CD14-positive monocyte (primary cell): ENCODE data around the gene BARX2. TPM values are rescaled to one million over a fixed set of nuclear protein-coding genes. Genes with fewer than 3 reads are reported as not detected.

ENCODE experiments used
- DNase-seq, 3 donors: peaks; one replicate each; pipeline ENCODE4 v3.0.0-alpha.2; 2011 to 2022
- H2AFZ ChIP-seq: 2 replicates; pipeline ENCODE4 v1.6.0; 2012; ENCODE audit warnings: mild to moderate bottlenecking, low read depth, low read length, inconsistent platforms; ENCODE audit not compliant: insufficient read depth, poor library complexity, severe bottlenecking
- H3K27ac ChIP-seq, 2 donors: 1 replicate in 1 of 2; 2 replicates in 1 of 2; pipeline ENCODE4 v1.5.1; 2012 to 2013; ENCODE audit warnings: low read length in 2 of 2, control low read depth in 1 of 2, inconsistent platforms in 1 of 2, low read depth in 1 of 2, mild to moderate bottlenecking in 1 of 2
- H3K27me3 ChIP-seq, 2 donors: one replicate each; pipeline versions ENCODE4 v1.6.0 to v1.6.1; 2011 to 2013; ENCODE audit warnings: low read length in 2 of 2; ENCODE audit not compliant: control insufficient read depth in 2 of 2, insufficient read depth in 2 of 2
- H3K36me3 ChIP-seq, 2 donors: replicated peaks in 1 of 2; 1 replicate in 1 of 2; 2 replicates in 1 of 2; pipeline versions ENCODE4 v1.5.1 to v1.6.1; 2012 to 2013; ENCODE audit warnings: low read length in 2 of 2, control low read depth in 1 of 2, inconsistent platforms in 1 of 2, mild to moderate bottlenecking in 1 of 2; ENCODE audit not compliant: insufficient read depth in 2 of 2, control insufficient read depth in 1 of 2
- H3K4me1 ChIP-seq, 2 donors: 1 replicate in 1 of 2; 2 replicates in 1 of 2; pipeline versions ENCODE4 v1.5.1 to v1.6.1; 2012 to 2013; ENCODE audit warnings: low read length in 2 of 2, control low read depth in 1 of 2, inconsistent platforms in 1 of 2, mild to moderate bottlenecking in 1 of 2, moderate library complexity in 1 of 2; ENCODE audit not compliant: insufficient read depth in 2 of 2, control insufficient read depth in 1 of 2
- H3K4me2 ChIP-seq: replicated peaks from 2 replicates; pipeline ENCODE3; 2012; ENCODE audit warnings: low read length, moderate library complexity, mild to moderate bottlenecking; ENCODE audit not compliant: poor library complexity, severe bottlenecking; ENCODE audit errors: extremely low read depth
- H3K4me3 ChIP-seq, 3 experiments: fragments of 200-600 bp in 1 of 3; sonication (generic) in 1 of 3; replicated peaks in 1 of 3; 1 replicate in 2 of 3; 2 replicates in 1 of 3; pipeline ENCODE4 v1.5.1; 2011 to 2013; ENCODE audit warnings: low read length in 3 of 3, mild to moderate bottlenecking in 3 of 3, control low read depth in 2 of 3, low read depth in 2 of 3, inconsistent platforms in 1 of 3, moderate library complexity in 1 of 3
- H3K79me2 ChIP-seq: 2 replicates; pipeline ENCODE4 v1.6.0; 2012; ENCODE audit warnings: mild to moderate bottlenecking, control low read depth, inconsistent platforms, low read length, moderate library complexity; ENCODE audit not compliant: insufficient read depth
- H3K9ac ChIP-seq: 2 replicates; pipeline ENCODE4 v1.6.0; 2017; ENCODE audit warnings: low read length, mild to moderate bottlenecking; ENCODE audit not compliant: insufficient read depth, poor library complexity, severe bottlenecking
- H3K9me3 ChIP-seq, 2 donors: replicated peaks in 1 of 2; 1 replicate in 1 of 2; 2 replicates in 1 of 2; pipeline versions ENCODE4 v1.5.1 to v1.6.1; 2012 to 2013; ENCODE audit warnings: low read length in 2 of 2, control low read depth in 1 of 2; ENCODE audit not compliant: control insufficient read depth in 1 of 2, insufficient read depth in 1 of 2
- H4K20me1 ChIP-seq: 2 replicates; pipeline ENCODE4 v1.6.0; 2012; ENCODE audit warnings: mild to moderate bottlenecking, low read length, control low read depth, moderate library complexity; ENCODE audit not compliant: insufficient read depth
- H3K27ac Mint-ChIP-seq, 7 donors: one replicate each; pipeline ENCODE4 v1.8.0; 2020; ENCODE audit warnings: mild to moderate bottlenecking in 7 of 7, mixed read lengths in 7 of 7, moderate library complexity in 6 of 7, inconsistent platforms in 2 of 7
- H3K27me3 Mint-ChIP-seq, 3 donors: one replicate each; pipeline ENCODE4 v1.8.0; 2021 to 2022; ENCODE audit warnings: low read depth in 3 of 3, mild to moderate bottlenecking in 3 of 3, mixed read lengths in 3 of 3, moderate library complexity in 3 of 3, inconsistent platforms in 1 of 3
- H3K36me3 Mint-ChIP-seq, 2 donors: one replicate each; pipeline ENCODE4 v1.8.0; 2020; ENCODE audit warnings: mixed read lengths in 2 of 2, inconsistent platforms in 1 of 2, mild to moderate bottlenecking in 1 of 2
- H3K4me1 Mint-ChIP-seq: one replicate; pipeline ENCODE4 v1.8.0; 2020; ENCODE audit warnings: mild to moderate bottlenecking, mixed read lengths
- H3K4me3 Mint-ChIP-seq, 2 donors: one replicate each; pipeline ENCODE4 v1.8.0; 2020; ENCODE audit warnings: mild to moderate bottlenecking in 2 of 2, mixed read lengths in 2 of 2, moderate library complexity in 1 of 2
- H3K9me3 Mint-ChIP-seq, 7 donors: one replicate each; pipeline ENCODE4 v1.8.0; 2020 to 2022; ENCODE audit warnings: mixed read lengths in 7 of 7, mild to moderate bottlenecking in 6 of 7, moderate library complexity in 6 of 7, inconsistent platforms in 2 of 7
- WGBS: methylation state at CpG from one replicate; pipeline ENCODE4 v1.1.5; 2013; ENCODE audit warnings: missing lambda C conversion rate; ENCODE audit not compliant: insufficient coverage; 5-methylcytosine and 5-hydroxymethylcytosine counted together
- intact Hi-C, 2 donors: fragments of 100-400 bp; cut with micrococcal nuclease; formaldehyde crosslinking; loops; one replicate each; pipeline versions ENCODE4 v1.15.0 to v1.15.1; 2023
- polyA plus RNA-seq, 3 donors: library from polyadenylated mRNA; depleted of rRNA in 1 of 3; unstranded in 2 of 3; stranded (reverse) in 1 of 3; fragments of 300-500 nt in 2 of 3; fragments of >200 nt in 1 of 3; fragmentation: Illumina TruSeq in 2 of 3; gene quantifications; 1 replicate in 2 of 3; 2 replicates in 1 of 3; pipeline ENCODE4 v1.2.3, GENCODE V29; 2012 to 2021
- TF ChIP-seq, protein P1 (sequence below): fragments of 200-600 bp; IDR thresholded peaks from one replicate; pipeline ENCODE4 v1.8.0; 2022; ENCODE audit warnings: antibody characterized with exemption, mild to moderate bottlenecking

Gene BARX2
- polyA plus RNA-seq, 3 donors, result not detected

DNA sequence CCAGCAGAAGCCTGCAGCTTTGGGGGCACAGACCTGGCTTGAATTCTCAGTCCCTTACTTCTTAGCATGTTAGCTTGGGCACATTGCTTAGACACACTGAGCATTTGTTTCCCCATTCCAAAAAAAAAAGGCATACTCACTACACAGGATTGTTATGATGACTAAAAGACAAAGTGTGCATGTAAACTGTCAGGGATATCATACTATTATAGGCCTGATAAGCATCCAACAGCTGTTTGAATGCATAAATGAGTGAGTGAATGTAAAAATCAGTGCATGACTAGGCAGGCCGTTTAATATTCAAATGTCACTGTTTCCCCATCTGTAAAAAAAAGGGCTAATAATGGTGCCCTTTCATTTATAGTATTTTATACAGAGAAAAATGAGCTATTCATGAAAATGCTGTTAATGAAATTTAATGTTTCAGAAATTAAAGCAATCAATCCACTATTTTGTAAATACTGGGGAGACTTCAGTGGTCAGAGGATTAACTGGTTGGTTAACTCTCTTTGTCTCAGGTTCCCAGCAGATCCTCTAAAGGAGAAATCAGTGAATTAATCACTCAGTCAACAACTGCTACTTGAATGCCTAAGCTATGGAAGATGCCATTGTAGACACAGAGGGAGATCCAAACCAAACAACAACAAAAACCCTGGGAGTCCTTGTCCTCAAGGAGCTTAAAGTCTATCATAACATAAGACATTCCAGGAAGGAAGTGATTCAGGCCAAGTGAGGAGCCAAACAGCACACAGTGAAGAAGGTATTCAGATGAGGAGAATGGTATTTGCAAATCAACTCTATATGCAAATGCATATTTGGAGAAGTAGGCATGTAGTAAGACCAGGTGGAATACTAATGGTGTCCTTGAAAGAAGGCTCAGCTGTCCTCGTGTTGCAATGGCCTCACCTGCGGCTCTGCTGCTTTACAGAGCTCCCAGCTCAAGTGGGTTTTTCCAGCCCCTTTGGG lies 26.8 kb downstream of the BARX2 start:
- Histone ChIP-seq H3K79me2 (no peaks in the 10 kb centered on the region), H3K9me3 (no peaks in the 10 kb centered on the region), H3K4me2 (no peak overlapping the region), H3K27me3 (peaks cover 0 to 2% of the 10 kb centered on the region in 2 donors), H2AFZ (no peak overlapping the region), H3K4me3 (no peak overlapping the region), H4K20me1 (no peaks in the 10 kb centered on the region), H3K4me1 (no peaks in the 10 kb centered on the region), H3K36me3 (no peaks in the 10 kb centered on the region), H3K27ac (no peak overlapping the region), H3K9ac (no peak overlapping the region)
- 94% methylated on average over 2 of the region's 3 CpGs for WGBS
- DNase-seq, result no peak
- intact Hi-C loops, result no loop called here
- Mint-ChIP-seq H3K4me1 (no peaks in the 10 kb centered on the region), H3K27ac (no peak overlapping the region), H3K4me3 (no peak overlapping the region), H3K36me3 (no peaks in the 10 kb centered on the region), H3K27me3 (peaks cover 2 to 3% (median 2%) of the 10 kb centered on the region in 3 donors), H3K9me3 (peaks cover 0 to 6% (median 0%) of the 10 kb centered on the region in 7 donors)
- TF ChIP-seq, protein P1, sequence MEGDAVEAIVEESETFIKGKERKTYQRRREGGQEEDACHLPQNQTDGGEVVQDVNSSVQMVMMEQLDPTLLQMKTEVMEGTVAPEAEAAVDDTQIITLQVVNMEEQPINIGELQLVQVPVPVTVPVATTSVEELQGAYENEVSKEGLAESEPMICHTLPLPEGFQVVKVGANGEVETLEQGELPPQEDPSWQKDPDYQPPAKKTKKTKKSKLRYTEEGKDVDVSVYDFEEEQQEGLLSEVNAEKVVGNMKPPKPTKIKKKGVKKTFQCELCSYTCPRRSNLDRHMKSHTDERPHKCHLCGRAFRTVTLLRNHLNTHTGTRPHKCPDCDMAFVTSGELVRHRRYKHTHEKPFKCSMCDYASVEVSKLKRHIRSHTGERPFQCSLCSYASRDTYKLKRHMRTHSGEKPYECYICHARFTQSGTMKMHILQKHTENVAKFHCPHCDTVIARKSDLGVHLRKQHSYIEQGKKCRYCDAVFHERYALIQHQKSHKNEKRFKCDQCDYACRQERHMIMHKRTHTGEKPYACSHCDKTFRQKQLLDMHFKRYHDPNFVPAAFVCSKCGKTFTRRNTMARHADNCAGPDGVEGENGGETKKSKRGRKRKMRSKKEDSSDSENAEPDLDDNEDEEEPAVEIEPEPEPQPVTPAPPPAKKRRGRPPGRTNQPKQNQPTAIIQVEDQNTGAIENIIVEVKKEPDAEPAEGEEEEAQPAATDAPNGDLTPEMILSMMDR, result no peak

DNA sequence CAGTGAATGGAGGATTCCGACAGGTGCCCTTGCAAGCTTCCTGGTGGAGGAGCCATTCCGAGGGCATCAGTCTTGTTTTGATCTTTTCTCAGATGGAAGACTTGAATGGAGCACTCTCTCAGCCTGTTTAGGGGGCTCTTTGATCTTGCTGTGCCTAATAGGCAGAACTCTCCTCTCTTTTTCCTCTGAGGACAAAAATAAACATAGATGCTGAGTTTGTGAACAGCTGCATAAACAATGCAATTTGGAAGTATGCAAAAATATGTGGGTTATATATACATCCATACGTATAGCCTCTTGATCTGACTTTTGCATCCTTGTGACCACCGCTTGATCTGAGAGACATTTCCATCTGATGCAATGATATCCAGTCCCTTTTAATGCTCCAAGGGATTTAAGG lies 29.1 kb downstream of the BARX2 start:
- Mint-ChIP-seq H3K27ac (no peak overlapping the region), H3K9me3 (peaks cover 0 to 2% (median 0%) of the 10 kb centered on the region in 7 donors), H3K4me1 (no peaks in the 10 kb centered on the region), H3K36me3 (no peaks in the 10 kb centered on the region), H3K4me3 (no peak overlapping the region), H3K27me3 (peaks cover 2% of the 10 kb centered on the region in 3 donors)
- no peaks in the 10 kb centered on the region for H3K9me3 ChIP-seq
- DNase-seq, result no peak
- H4K20me1 ChIP-seq, result no peaks in the 10 kb centered on the region
- no peak overlapping the region for H3K4me3 ChIP-seq
- H3K4me2 ChIP-seq, result no peak overlapping the region
- H3K27me3 ChIP-seq, result peaks cover 0 to 2% of the 10 kb centered on the region in 2 donors
- intact Hi-C loops, result no loop called here
- H2AFZ ChIP-seq, result no peak overlapping the region
- H3K79me2 ChIP-seq, result no peaks in the 10 kb centered on the region
- TF ChIP-seq, protein P1, result no peak
- 100% methylated on average over 3 of the region's 4 CpGs for WGBS
- H3K27ac ChIP-seq, result no peak overlapping the region
- no peaks in the 10 kb centered on the region for H3K36me3 ChIP-seq
- H3K4me1 ChIP-seq, result no peaks in the 10 kb centered on the region
- no peak overlapping the region for H3K9ac ChIP-seq
